ENCODE results near the gene ADAM19.

GRCh38 chr5:157492886-157493285 lies 82.7 kb downstream of the ADAM19 start:
- TF ChIP-seq, protein P1, sequence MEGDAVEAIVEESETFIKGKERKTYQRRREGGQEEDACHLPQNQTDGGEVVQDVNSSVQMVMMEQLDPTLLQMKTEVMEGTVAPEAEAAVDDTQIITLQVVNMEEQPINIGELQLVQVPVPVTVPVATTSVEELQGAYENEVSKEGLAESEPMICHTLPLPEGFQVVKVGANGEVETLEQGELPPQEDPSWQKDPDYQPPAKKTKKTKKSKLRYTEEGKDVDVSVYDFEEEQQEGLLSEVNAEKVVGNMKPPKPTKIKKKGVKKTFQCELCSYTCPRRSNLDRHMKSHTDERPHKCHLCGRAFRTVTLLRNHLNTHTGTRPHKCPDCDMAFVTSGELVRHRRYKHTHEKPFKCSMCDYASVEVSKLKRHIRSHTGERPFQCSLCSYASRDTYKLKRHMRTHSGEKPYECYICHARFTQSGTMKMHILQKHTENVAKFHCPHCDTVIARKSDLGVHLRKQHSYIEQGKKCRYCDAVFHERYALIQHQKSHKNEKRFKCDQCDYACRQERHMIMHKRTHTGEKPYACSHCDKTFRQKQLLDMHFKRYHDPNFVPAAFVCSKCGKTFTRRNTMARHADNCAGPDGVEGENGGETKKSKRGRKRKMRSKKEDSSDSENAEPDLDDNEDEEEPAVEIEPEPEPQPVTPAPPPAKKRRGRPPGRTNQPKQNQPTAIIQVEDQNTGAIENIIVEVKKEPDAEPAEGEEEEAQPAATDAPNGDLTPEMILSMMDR (IDR thresholded peaks at IDR 0.05), result no peak
- no peak for TF ChIP-seq POLR2A (IDR thresholded peaks at IDR 0.05)
